H9 (cell line): ENCODE results near the gene SNX30. TPM values are rescaled to one million over a fixed set of nuclear protein-coding genes. Genes with fewer than 3 reads are reported as not detected.

ENCODE experiments used
- DNase-seq: peaks from one replicate; pipeline ENCODE4 v3.0.0-alpha.2; 2017
- H2AFZ ChIP-seq: one replicate; pipeline ENCODE4 v1.6.1; 2013; ENCODE audit warnings: mild to moderate bottlenecking, low read length, control low read depth, moderate library complexity
- H2AK5ac ChIP-seq: 2 replicates; pipeline ENCODE4 v1.6.1; 2013; ENCODE audit warnings: low read length, control low read depth, mixed read lengths; ENCODE audit not compliant: insufficient read length
- H2BK120ac ChIP-seq: one replicate; pipeline ENCODE4 v1.6.1; 2013; ENCODE audit warnings: low read depth, mild to moderate bottlenecking, low read length, control low read depth, inconsistent platforms; ENCODE audit not compliant: poor library complexity, severe bottlenecking
- H2BK12ac ChIP-seq: 2 replicates; pipeline ENCODE4 v1.6.1; 2013; ENCODE audit warnings: low read length, control low read depth, mixed read lengths, low read depth; ENCODE audit not compliant: insufficient read length
- H2BK15ac ChIP-seq: 2 replicates; pipeline ENCODE4 v1.6.1; 2013; ENCODE audit warnings: low read depth, low read length, control low read depth
- H2BK20ac ChIP-seq: one replicate; pipeline ENCODE4 v1.6.1; 2013; ENCODE audit warnings: low read depth, mild to moderate bottlenecking, low read length, control low read depth, inconsistent platforms; ENCODE audit not compliant: poor library complexity, severe bottlenecking
- H2BK5ac ChIP-seq: 2 replicates; pipeline ENCODE4 v1.6.1; 2013; ENCODE audit warnings: low read length, control low read depth, mixed read lengths; ENCODE audit not compliant: insufficient read length
- H3K14ac ChIP-seq: 2 replicates; pipeline ENCODE4 v1.6.1; 2013; ENCODE audit warnings: low read length, control low read depth; ENCODE audit not compliant: insufficient read depth
- H3K18ac ChIP-seq: 2 replicates; pipeline ENCODE4 v1.6.1; 2013; ENCODE audit warnings: low read depth, mild to moderate bottlenecking, mixed read lengths, low read length, control low read depth; ENCODE audit not compliant: insufficient read length
- H3K23ac ChIP-seq: 2 replicates; pipeline ENCODE4 v1.6.1; 2013; ENCODE audit warnings: low read length, control low read depth, mixed read lengths, low read depth; ENCODE audit not compliant: insufficient read length
- H3K23me2 ChIP-seq: 2 replicates; pipeline ENCODE4 v1.6.1; 2013; ENCODE audit warnings: low read depth, mild to moderate bottlenecking, mixed read lengths, low read length, control low read depth; ENCODE audit not compliant: insufficient read length, poor library complexity, severe bottlenecking
- H3K27ac ChIP-seq: 2 replicates; pipeline ENCODE4 v1.5.1; 2013; ENCODE audit warnings: low read length, control low read depth, mixed read lengths, low read depth; ENCODE audit not compliant: insufficient read length
- H3K27me3 ChIP-seq: 2 replicates; pipeline ENCODE4 v1.6.1; 2013; ENCODE audit warnings: low read length, control low read depth, inconsistent platforms; ENCODE audit not compliant: insufficient read depth
- H3K4ac ChIP-seq: 2 replicates; pipeline ENCODE4 v1.6.1; 2013; ENCODE audit warnings: low read depth, mild to moderate bottlenecking, control low read depth, inconsistent platforms, low read length, moderate library complexity
- H3K4me1 ChIP-seq: 2 replicates; pipeline ENCODE4 v1.6.1; 2013; ENCODE audit warnings: low read length, control low read depth, inconsistent platforms; ENCODE audit not compliant: insufficient read depth
- H3K4me2 ChIP-seq: 2 replicates; pipeline ENCODE4 v1.6.1; 2013; ENCODE audit warnings: low read length, control low read depth, mixed read lengths; ENCODE audit not compliant: insufficient read length, insufficient read depth
- H3K56ac ChIP-seq: 2 replicates; pipeline ENCODE4 v1.6.1; 2013; ENCODE audit warnings: low read depth, mild to moderate bottlenecking, mixed read lengths, low read length, control low read depth; ENCODE audit not compliant: insufficient read length
- H3K79me1 ChIP-seq: 2 replicates; pipeline ENCODE4 v1.6.1; 2013; ENCODE audit warnings: low read depth, mild to moderate bottlenecking, moderate library complexity, low read length, control low read depth, inconsistent platforms; ENCODE audit not compliant: insufficient read depth, poor library complexity, severe bottlenecking
- H3K79me2 ChIP-seq: 2 replicates; pipeline ENCODE4 v1.6.1; 2013; ENCODE audit warnings: low read length, control low read depth, inconsistent platforms; ENCODE audit not compliant: insufficient read depth
- H3K9ac ChIP-seq: 2 replicates; pipeline ENCODE4 v1.6.1; 2013; ENCODE audit warnings: low read length, control low read depth, mixed read lengths; ENCODE audit not compliant: insufficient read length; ENCODE audit errors: extremely low read depth
- H3K9me3 ChIP-seq: one replicate; pipeline ENCODE4 v1.6.1; 2013; ENCODE audit warnings: low read depth, low read length, inconsistent platforms; ENCODE audit not compliant: control insufficient read depth
- H3T11ph ChIP-seq: one replicate; pipeline ENCODE4 v1.6.1; 2013; ENCODE audit warnings: mild to moderate bottlenecking, low read length, control low read depth, inconsistent platforms
- H4K20me1 ChIP-seq: one replicate; pipeline ENCODE4 v1.6.1; 2013; ENCODE audit not compliant: control insufficient read depth, insufficient read length, insufficient read depth
- H4K5ac ChIP-seq: 2 replicates; pipeline ENCODE4 v1.6.1; 2013; ENCODE audit warnings: low read depth, mild to moderate bottlenecking, mixed read lengths, low read length, control low read depth; ENCODE audit not compliant: insufficient read length
- H4K8ac ChIP-seq: replicated peaks from 2 replicates; pipeline ENCODE4 v1.6.1; 2013; ENCODE audit warnings: low read length, control low read depth, mixed read lengths, low read depth; ENCODE audit not compliant: insufficient read length
- H4K91ac ChIP-seq: 2 replicates; pipeline ENCODE4 v1.6.1; 2013; ENCODE audit warnings: low read depth, mild to moderate bottlenecking, moderate library complexity, mixed read lengths, low read length, control low read depth; ENCODE audit not compliant: insufficient read length
- H3K27ac Mint-ChIP-seq, 3 experiments: 2 replicates in 2 of 3; 3 replicates in 1 of 3; pipeline ENCODE4 v1.8.0; 2020 to 2021; ENCODE audit warnings: mixed read lengths in 3 of 3, mild to moderate bottlenecking in 1 of 3, moderate library complexity in 1 of 3
- H3K27me3 Mint-ChIP-seq: 2 replicates; pipeline ENCODE4 v1.8.0; 2021; ENCODE audit warnings: low read depth, mild to moderate bottlenecking, moderate library complexity, mixed read lengths
- H3K36me3 Mint-ChIP-seq, 3 experiments: 2 replicates in 2 of 3; 3 replicates in 1 of 3; pipeline ENCODE4 v1.8.0; 2020 to 2021; ENCODE audit warnings: low read depth in 3 of 3, mixed read lengths in 3 of 3; ENCODE audit not compliant: insufficient read depth in 1 of 3
- H3K4me1 Mint-ChIP-seq, 2 experiments: 2 replicates each; pipeline ENCODE4 v1.8.0; 2020; ENCODE audit warnings: mixed read lengths in 2 of 2
- H3K4me3 Mint-ChIP-seq, 2 experiments: 2 replicates in 1 of 2; 3 replicates in 1 of 2; pipeline ENCODE4 v1.8.0; 2020 to 2021; ENCODE audit warnings: mild to moderate bottlenecking in 2 of 2, mixed read lengths in 2 of 2, moderate library complexity in 1 of 2
- H3K9me3 Mint-ChIP-seq, 2 experiments: 2 replicates in 1 of 2; 3 replicates in 1 of 2; pipeline ENCODE4 v1.8.0; 2020; ENCODE audit warnings: mild to moderate bottlenecking in 2 of 2, mixed read lengths in 2 of 2, moderate library complexity in 1 of 2
- WGBS: extraction: QIAGEN DNeasy Blood & Tissue Kit; methylation state at CpG from one replicate; pipeline ENCODE4 v1.1.7; 2013; ENCODE audit warnings: missing lambda C conversion rate, low lambda C conversion rate, mixed read lengths; ENCODE audit not compliant: insufficient read length; ENCODE audit errors: extremely low coverage; 5-methylcytosine and 5-hydroxymethylcytosine counted together
- total RNA-seq: library from RNA; stranded (reverse); gene quantifications from 2 replicates; pipeline ENCODE4 v1.2.1, GENCODE V29; 2021
- TF ChIP-seq, protein P1 (sequence below): fragments of 200-600 bp; sonication (generic); conservative IDR thresholded peaks from 3 replicates; pipeline ENCODE4 v1.8.0; 2021; ENCODE audit warnings: antibody characterized with exemption, mild to moderate bottlenecking

Gene SNX30
- total RNA-seq, 1 experiment from 2014 or later, result 10.3 TPM

DNA sequence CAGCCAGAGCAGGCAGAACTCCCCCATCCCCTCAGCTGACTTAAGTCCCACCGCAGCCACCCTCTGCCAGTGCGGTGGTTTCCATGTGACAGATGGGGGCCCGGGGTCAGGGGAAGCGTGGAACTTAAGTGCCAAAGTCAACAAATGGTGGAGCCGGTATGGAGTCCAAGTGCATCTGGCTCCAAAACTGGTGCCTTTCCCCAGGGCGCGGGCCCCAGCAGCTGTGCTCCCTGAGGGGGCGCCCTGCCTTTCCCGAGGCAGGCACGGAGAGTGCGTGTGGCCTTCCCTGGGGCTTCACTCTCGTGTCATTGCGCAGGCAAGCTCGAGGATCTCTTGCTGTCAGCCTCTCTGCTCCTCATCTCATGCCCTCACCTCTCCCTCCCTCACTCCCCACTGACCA is 106.3 kb downstream of the SNX30 start:
- no peak for DNase-seq
- H3K4me3 Mint-ChIP-seq, result no peak overlapping the region
- TF ChIP-seq, protein P1, sequence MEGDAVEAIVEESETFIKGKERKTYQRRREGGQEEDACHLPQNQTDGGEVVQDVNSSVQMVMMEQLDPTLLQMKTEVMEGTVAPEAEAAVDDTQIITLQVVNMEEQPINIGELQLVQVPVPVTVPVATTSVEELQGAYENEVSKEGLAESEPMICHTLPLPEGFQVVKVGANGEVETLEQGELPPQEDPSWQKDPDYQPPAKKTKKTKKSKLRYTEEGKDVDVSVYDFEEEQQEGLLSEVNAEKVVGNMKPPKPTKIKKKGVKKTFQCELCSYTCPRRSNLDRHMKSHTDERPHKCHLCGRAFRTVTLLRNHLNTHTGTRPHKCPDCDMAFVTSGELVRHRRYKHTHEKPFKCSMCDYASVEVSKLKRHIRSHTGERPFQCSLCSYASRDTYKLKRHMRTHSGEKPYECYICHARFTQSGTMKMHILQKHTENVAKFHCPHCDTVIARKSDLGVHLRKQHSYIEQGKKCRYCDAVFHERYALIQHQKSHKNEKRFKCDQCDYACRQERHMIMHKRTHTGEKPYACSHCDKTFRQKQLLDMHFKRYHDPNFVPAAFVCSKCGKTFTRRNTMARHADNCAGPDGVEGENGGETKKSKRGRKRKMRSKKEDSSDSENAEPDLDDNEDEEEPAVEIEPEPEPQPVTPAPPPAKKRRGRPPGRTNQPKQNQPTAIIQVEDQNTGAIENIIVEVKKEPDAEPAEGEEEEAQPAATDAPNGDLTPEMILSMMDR, result no peak

More for the DNA sequence above, 106.3 kb downstream of the SNX30 start:
- Histone ChIP-seq H3K4me2 (no peak overlapping the region), H3K79me1 (no peaks in the 10 kb centered on the region), H3K18ac (no peak overlapping the region), H2BK12ac (no peak overlapping the region), H2BK20ac (no peak overlapping the region), H3K27me3 (no peaks in the 10 kb centered on the region), H4K20me1 (peaks cover 3% of the 10 kb centered on the region), H2BK120ac (no peak overlapping the region), H4K8ac (no peak overlapping the region), H3K9ac (no peak overlapping the region), H3K23me2 (no peaks in the 10 kb centered on the region), H3K4me1 (no peaks in the 10 kb centered on the region), H3K79me2 (no peaks in the 10 kb centered on the region), H2BK5ac (no peak overlapping the region), H2AFZ (no peak overlapping the region), H3K23ac (no peak overlapping the region), H2AK5ac (no peak overlapping the region), H3K4ac (no peak overlapping the region), H3K9me3 (no peaks in the 10 kb centered on the region), H3K14ac (no peak overlapping the region), H2BK15ac (no peak overlapping the region), H4K91ac (no peak overlapping the region), H3T11ph (no peak overlapping the region), H3K27ac (no peak overlapping the region), H4K5ac (no peak overlapping the region), H3K56ac (no peak overlapping the region)
- Mint-ChIP-seq H3K27ac (no peak overlapping the region; a peak in 1 of 7 replicates), H3K27me3 (no peaks in the 10 kb centered on the region), H3K36me3 (peaks cover 0 to 6% (median 0%) of the 10 kb centered on the region in 3 experiments; a peak in 3 of 7 replicates), H3K9me3 (no peaks in the 10 kb centered on the region; a peak in 1 of 5 replicates), H3K4me1 (peaks cover 4 to 7% of the 10 kb centered on the region in 2 experiments)
- WGBS, result no CpG with 5 or more reads among the region's 14 CpGs
